Measurements from ENCODE around the gene SH3BGRL2. TPM values are rescaled to one million over a fixed set of nuclear protein-coding genes. Genes with fewer than 3 reads are reported as not detected.

SH3BGRL2 gene
- total RNA-seq, 1 experiment from 2014 or later = 27.4 TPM

GRCh38 chr6:79589701-79590100, 41.4 kb upstream of the SH3BGRL2 start:
- no peaks in the 10 kb centered on the region for H3K79me2 ChIP-seq (ENCODE audit: low read depth)
- POLR2A ChIA-PET (ENCODE audit: unreplicated experiment) = no interaction called here
- CTCF ChIA-PET = no interaction called here
- TF ChIP-seq, protein P1, sequence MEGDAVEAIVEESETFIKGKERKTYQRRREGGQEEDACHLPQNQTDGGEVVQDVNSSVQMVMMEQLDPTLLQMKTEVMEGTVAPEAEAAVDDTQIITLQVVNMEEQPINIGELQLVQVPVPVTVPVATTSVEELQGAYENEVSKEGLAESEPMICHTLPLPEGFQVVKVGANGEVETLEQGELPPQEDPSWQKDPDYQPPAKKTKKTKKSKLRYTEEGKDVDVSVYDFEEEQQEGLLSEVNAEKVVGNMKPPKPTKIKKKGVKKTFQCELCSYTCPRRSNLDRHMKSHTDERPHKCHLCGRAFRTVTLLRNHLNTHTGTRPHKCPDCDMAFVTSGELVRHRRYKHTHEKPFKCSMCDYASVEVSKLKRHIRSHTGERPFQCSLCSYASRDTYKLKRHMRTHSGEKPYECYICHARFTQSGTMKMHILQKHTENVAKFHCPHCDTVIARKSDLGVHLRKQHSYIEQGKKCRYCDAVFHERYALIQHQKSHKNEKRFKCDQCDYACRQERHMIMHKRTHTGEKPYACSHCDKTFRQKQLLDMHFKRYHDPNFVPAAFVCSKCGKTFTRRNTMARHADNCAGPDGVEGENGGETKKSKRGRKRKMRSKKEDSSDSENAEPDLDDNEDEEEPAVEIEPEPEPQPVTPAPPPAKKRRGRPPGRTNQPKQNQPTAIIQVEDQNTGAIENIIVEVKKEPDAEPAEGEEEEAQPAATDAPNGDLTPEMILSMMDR (conservative IDR thresholded peaks at IDR 0.05) = no peak
- no peak for TF ChIP-seq EZH2 (IDR thresholded peaks at IDR 0.05; ENCODE audit: low read depth)
- intact Hi-C loops (cut with micrococcal nuclease; ENCODE audit: unreplicated experiment) = no loop called here
- no peaks in the 10 kb centered on the region for H3K9me2 ChIP-seq (ENCODE audit: insufficient read depth)
- H3K9me3 ChIP-seq (ENCODE audit: insufficient read depth, low read depth) = no peaks in the 10 kb centered on the region
- no peak overlapping the region for H3K4me3 ChIP-seq
- no peak overlapping the region for H3K27ac ChIP-seq
- DNase-seq = no peak
- H2AFZ ChIP-seq = no peak overlapping the region
- no peaks in the 10 kb centered on the region for H4K20me1 ChIP-seq (ENCODE audit: insufficient read depth)
- no peak overlapping the region for H3K4me2 ChIP-seq
- BruUV-seq (replicated peaks) = no TSS peak
- no peaks in the 10 kb centered on the region for H3K36me3 ChIP-seq (ENCODE audit: low read depth)
- no peaks in the 10 kb centered on the region for H3F3A ChIP-seq (ENCODE audit: insufficient read depth, low read depth)
- H3K4me1 ChIP-seq (replicated peaks; ENCODE audit: insufficient read depth) = no peaks in the 10 kb centered on the region
- H3K27me3 ChIP-seq (ENCODE audit: insufficient read depth, low read depth) = no peaks in the 10 kb centered on the region

DNA sequence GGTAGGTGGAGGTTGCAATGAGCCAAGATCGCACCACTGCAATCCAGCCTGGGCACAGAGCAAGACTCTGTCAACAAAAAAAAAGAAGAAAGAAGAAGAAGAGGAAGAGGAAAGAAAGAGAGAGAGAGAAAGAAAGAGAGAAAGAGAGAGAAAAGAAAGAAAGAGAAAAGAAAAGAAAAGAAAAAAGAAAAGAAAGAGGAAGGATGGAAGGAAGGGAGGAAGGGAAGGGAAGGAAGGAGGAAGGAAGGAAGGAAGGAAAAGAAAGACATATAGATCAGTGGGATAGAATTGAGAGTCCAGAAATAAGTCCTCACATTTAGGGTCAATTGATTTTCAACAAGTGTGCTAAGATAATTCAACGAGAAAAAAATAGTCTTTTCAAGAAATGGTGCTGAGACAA, 34.0 kb upstream of the SH3BGRL2 start:
- Histone ChIP-seq H3K4me1 (replicated peaks; ENCODE audit: insufficient read depth) (peaks cover 16% of the 10 kb centered on the region), H2AFZ (no peak overlapping the region), H3K4me2 (no peak overlapping the region), H3K27me3 (ENCODE audit: insufficient read depth, low read depth) (no peaks in the 10 kb centered on the region), H3K36me3 (ENCODE audit: low read depth) (no peaks in the 10 kb centered on the region), H4K20me1 (ENCODE audit: insufficient read depth) (no peaks in the 10 kb centered on the region), H3K27ac (no peak overlapping the region), H3K9me2 (ENCODE audit: insufficient read depth) (no peaks in the 10 kb centered on the region), H3K9me3 (ENCODE audit: insufficient read depth, low read depth) (no peaks in the 10 kb centered on the region), H3K4me3 (no peak overlapping the region), H3K79me2 (ENCODE audit: low read depth) (no peaks in the 10 kb centered on the region), H3F3A (ENCODE audit: insufficient read depth, low read depth) (peaks cover 10% of the 10 kb centered on the region)
- TF ChIP-seq, protein P1 (conservative IDR thresholded peaks at IDR 0.05) = no peak
- no peak for TF ChIP-seq EZH2 (IDR thresholded peaks at IDR 0.05; ENCODE audit: low read depth)
- intact Hi-C loops (cut with micrococcal nuclease; ENCODE audit: unreplicated experiment) = no loop called here
- ChIA-PET CTCF (no interaction called here), POLR2A (ENCODE audit: unreplicated experiment) (no interaction called here)
- no peak for DNase-seq
- BruUV-seq (replicated peaks) = no TSS peak

GRCh38 chr6:79598012-79598411, 33.1 kb upstream of the SH3BGRL2 start:
- TF ChIP-seq EZH2 (IDR thresholded peaks at IDR 0.05; ENCODE audit: low read depth) = no peak
- TF ChIP-seq, protein P1 (conservative IDR thresholded peaks at IDR 0.05) = no peak
- Histone ChIP-seq H4K20me1 (ENCODE audit: insufficient read depth) (no peaks in the 10 kb centered on the region), H3K9me3 (ENCODE audit: insufficient read depth, low read depth) (no peaks in the 10 kb centered on the region), H3K4me3 (no peak overlapping the region), H3K36me3 (ENCODE audit: low read depth) (no peaks in the 10 kb centered on the region), H3K9me2 (ENCODE audit: insufficient read depth) (no peaks in the 10 kb centered on the region), H3K79me2 (ENCODE audit: low read depth) (no peaks in the 10 kb centered on the region), H3K4me2 (no peak overlapping the region), H3F3A (ENCODE audit: insufficient read depth, low read depth) (peaks cover 10% of the 10 kb centered on the region), H3K27me3 (ENCODE audit: insufficient read depth, low read depth) (no peaks in the 10 kb centered on the region), H3K27ac (no peak overlapping the region), H2AFZ (no peak overlapping the region), H3K4me1 (replicated peaks; ENCODE audit: insufficient read depth) (peaks cover 16% of the 10 kb centered on the region)
- intact Hi-C loops (cut with micrococcal nuclease; ENCODE audit: unreplicated experiment) = no loop called here
- BruUV-seq (replicated peaks) = no TSS peak
- CTCF ChIA-PET = no interaction called here
- DNase-seq = no peak
- POLR2A ChIA-PET (ENCODE audit: unreplicated experiment) = no interaction called here
